ENCODE data around the gene KRTAP5-7.
"Not testable (repeated sequence)": the region's sequence is repeated elsewhere in the genome, so short reads cannot be mapped to it uniquely, and the experiment has no call there.

The KRTAP5-7 gene, protein sequence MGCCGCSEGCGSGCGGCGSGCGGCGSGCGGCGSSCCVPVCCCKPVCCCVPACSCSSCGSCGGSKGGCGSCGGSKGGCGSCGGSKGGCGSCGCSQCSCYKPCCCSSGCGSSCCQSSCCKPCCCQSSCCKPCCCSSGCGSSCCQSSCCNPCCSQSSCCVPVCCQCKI

DNA sequence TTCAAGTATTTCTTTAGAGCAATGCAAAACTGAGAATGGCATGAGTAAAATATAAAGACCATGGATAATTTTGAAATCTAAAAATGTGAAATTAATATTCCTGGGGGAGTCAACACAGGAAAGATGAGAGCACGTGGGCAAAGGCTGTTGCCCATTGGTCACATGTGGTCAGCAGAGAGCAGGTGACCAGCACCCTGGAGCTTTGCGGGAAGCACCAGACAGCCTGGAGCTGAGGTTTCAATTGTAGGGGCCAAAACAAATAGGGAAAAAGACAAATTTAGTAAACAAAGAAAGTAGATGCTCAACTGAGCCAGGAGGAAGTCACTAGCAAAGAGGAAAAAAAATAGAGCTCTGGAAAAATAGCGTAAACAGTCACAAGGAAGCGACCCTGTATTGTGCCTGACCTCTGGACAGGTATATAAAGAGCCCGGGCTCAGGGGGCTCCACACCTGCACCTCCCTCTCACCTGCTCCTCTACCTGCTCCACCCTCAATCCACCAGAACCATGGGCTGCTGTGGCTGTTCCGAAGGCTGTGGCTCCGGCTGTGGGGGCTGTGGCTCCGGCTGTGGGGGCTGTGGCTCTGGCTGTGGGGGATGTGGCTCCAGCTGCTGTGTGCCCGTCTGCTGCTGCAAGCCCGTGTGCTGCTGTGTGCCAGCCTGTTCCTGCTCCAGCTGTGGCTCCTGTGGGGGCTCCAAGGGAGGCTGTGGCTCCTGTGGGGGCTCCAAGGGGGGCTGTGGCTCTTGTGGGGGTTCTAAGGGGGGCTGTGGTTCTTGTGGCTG, at the start of gene KRTAP5-7:
KRTAP5-7 (plus strand) TSS at position 472 of the 780 bp plus-strand sequence; CDS start at position 506, 34 bp downstream.
- DNase-seq (ENCODE audit: extremely low spot score); POLR2A ChIA-PET: not testable (repeated sequence)
- CTCF ChIA-PET: interaction anchor here (1.5 kb wide), 1 partner anchor 33 kb away, joined by 3 read pairs; no protein-coding TSS in a partner anchor

DNA sequence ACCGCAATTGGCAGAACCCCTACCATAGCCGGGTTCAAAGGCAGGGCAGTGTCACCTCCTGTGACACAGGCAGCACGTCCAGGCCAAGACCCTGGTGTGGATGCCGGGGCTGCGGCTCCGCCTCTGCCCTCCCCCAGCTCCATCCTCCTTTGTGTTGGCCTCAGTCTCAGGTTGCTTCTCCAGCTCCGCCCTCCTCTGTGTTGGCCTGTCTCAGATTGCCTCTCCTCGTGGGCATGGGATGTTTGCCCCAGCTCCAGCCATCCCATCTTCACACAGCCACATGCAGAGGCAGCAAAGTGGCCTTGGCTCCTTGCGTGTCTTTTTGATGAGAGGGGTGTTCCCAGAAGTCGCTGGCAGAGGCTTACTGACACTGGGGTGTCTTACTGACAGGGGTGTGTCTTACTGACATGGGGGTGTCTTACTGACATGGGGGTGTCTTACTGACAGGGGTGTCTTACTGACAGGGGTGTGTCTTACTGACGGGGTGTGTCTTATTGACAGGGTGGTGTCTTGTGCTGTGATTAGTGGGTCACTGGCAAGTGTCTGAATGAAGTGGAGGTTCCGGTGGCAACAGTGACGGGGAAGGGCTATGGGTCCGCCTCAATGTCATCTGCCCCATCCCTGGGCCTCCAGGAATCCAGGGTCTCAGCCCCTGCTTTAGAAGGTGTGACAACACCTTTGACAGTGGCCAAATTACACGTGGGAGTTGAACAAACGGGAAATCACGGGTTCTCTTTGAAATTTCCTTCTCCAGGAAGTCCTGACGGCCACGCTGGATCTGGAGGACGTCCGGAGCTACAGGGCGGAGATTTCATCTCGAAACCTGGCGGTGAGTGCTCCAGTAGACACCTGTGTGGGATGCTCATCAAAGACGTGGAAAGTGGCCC, 49.2 kb upstream of the KRTAP5-7 start:
- no peak for DNase-seq (ENCODE audit: extremely low spot score)
- TF ChIP-seq, protein P1, sequence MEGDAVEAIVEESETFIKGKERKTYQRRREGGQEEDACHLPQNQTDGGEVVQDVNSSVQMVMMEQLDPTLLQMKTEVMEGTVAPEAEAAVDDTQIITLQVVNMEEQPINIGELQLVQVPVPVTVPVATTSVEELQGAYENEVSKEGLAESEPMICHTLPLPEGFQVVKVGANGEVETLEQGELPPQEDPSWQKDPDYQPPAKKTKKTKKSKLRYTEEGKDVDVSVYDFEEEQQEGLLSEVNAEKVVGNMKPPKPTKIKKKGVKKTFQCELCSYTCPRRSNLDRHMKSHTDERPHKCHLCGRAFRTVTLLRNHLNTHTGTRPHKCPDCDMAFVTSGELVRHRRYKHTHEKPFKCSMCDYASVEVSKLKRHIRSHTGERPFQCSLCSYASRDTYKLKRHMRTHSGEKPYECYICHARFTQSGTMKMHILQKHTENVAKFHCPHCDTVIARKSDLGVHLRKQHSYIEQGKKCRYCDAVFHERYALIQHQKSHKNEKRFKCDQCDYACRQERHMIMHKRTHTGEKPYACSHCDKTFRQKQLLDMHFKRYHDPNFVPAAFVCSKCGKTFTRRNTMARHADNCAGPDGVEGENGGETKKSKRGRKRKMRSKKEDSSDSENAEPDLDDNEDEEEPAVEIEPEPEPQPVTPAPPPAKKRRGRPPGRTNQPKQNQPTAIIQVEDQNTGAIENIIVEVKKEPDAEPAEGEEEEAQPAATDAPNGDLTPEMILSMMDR (IDR thresholded peaks at IDR 0.05; ENCODE audit: control extremely low read depth, extremely low read depth, low read depth, missing control alignments): no peak
- CTCF ChIA-PET: no interaction called here
- POLR2A ChIA-PET: no interaction called here

DNA sequence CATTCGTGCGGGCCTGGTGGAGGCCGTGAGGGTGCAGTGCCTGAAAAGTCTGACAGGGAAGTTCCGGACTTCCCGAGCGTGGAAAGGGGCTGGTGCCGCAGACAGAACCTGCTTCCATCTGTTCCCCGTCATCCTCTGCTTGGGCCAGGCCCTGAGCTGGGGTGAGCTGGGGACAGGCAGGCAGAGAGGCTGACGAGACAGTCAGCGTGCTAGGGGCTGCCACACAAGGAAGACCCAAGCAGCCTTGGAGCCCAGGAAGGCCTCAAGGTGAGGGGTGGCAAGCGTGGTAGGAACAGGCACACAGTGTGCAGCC, 48.6 kb upstream of the KRTAP5-7 start:
- POLR2A ChIA-PET: no interaction called here
- CTCF ChIA-PET: no interaction called here
- DNase-seq (ENCODE audit: extremely low spot score): no peak
- TF ChIP-seq, protein P1 (IDR thresholded peaks at IDR 0.05; ENCODE audit: control extremely low read depth, extremely low read depth, low read depth, missing control alignments): no peak

DNA sequence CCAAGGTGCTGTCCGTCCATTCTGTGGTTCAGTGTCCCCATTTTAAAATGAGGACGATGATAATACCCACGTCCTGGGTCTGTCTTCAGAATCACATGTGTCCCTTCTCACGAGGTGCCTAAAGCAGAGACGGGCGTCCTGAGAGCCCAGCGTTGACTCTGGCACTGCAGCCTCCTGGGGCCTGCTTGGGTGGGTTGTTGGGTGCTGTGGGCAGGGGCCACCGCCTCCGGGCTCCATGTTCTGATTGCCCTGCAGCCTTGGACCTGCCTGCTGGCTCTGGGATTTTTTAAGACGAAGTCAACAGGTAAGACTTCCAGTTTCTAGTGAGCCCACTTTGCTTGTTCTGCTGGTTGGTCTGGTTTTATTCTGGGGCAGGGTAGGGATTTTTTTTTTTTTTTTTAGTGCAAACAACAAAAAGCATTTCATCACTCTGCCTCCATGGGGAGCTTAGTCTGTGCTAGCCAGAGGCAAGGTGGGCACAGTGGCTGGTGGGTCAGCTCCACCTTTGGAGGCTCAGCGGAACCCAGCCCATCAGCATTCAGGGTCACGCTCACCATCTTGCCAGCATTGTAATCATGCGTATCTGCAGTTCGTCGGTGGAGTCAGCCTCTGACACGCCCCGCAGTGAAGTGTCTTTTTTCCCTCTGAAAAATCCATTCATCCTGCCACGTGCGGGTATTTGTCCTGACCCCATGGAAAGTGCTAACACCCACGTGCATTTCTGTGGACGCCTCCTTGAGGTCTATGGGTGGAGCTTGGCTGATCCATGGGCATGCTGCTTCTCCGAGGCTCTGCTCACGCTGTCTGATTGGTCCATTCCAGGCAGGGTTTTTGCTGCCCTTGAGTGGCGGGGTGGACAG, 45.7 kb upstream of the KRTAP5-7 start:
- ChIA-PET CTCF (no interaction called here), POLR2A (no interaction called here)
- TF ChIP-seq, protein P1 (IDR thresholded peaks at IDR 0.05; ENCODE audit: control extremely low read depth, extremely low read depth, low read depth, missing control alignments): no peak
- DNase-seq (ENCODE audit: extremely low spot score): no peak

DNA sequence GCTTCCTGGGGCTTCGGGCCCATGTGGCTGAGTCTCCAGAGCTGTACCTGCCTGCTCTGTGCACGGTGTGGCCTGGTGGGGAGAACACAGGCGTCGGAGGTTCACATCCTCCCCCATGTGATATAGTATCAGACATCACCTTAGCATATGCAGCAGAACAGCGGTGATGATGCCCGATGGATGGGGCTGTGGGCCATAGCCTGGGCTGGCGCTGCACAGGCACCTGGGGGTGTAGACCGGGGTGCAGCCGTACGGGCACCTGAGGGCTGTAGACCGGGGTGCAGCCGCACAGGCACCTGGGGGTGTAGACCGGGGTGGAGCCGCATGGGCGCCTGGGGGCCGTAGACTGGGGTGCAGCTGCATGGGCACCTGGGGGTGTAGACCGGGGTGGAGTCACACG, 44.9 kb upstream of the KRTAP5-7 start:
- POLR2A ChIA-PET: no interaction called here
- no peak for DNase-seq (ENCODE audit: extremely low spot score)
- CTCF ChIA-PET: no interaction called here
- TF ChIP-seq, protein P1 (IDR thresholded peaks at IDR 0.05; ENCODE audit: control extremely low read depth, extremely low read depth, low read depth, missing control alignments): no peak

DNA sequence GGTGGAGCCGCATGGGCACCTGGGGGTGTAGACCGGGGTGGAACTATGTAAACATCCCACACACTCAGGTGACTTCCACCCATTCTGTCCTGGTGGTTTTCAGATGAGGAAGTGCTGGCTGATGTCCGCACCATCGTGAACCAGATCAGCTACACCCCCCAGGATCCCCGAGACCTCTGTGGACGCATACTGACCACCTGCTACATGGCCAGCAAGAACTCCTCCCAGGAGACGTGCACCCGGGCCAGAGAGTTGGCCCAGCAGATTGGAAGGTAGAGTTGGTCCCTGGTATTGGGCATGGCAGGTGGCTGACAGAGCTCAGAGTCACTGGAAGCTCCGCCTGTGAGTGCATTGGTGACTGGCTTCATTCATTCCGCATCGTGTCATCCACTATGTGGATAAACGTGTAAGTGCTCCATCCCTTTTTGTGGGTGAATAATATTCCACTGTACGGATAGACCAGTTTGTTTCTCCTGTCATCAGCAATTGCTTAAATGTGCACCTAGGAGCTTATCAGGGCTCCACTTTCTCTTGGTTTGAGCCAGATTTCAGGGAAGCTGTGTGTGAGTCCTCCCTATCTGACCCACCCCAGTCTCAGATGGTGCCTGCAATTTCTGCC, 44.2 kb upstream of the KRTAP5-7 start:
- ChIA-PET POLR2A (no interaction called here), CTCF (no interaction called here)
- TF ChIP-seq, protein P1 (IDR thresholded peaks at IDR 0.05; ENCODE audit: control extremely low read depth, extremely low read depth, low read depth, missing control alignments): no peak
- no peak for DNase-seq (ENCODE audit: extremely low spot score)

All from GM10248 (cell line).